Subcutaneous abdominal adipose tissue (tissue), 5 donors: ENCODE measurements around the gene RHBDL3.

Source experiments
- H3K27ac ChIP-seq: one replicate; pipeline ENCODE4 v1.7.0; 2013; ENCODE audit warnings: low read depth, mild to moderate bottlenecking, inconsistent platforms, low read length, moderate library complexity
- H3K27me3 ChIP-seq, 5 donors: one replicate each; pipeline ENCODE4 v1.7.0; 2013; ENCODE audit warnings: low read length in 5 of 5, inconsistent platforms in 1 of 5; ENCODE audit not compliant: control insufficient read depth in 5 of 5, insufficient read depth in 4 of 5
- H3K36me3 ChIP-seq, 5 donors: one replicate each; pipeline ENCODE4 v1.7.0; 2013; ENCODE audit warnings: low read length in 5 of 5; ENCODE audit not compliant: control insufficient read depth in 5 of 5, insufficient read depth in 5 of 5
- H3K4me1 ChIP-seq, 5 donors: one replicate each; pipeline ENCODE4 v1.7.0; 2013; ENCODE audit warnings: low read length in 5 of 5, mild to moderate bottlenecking in 3 of 5, moderate library complexity in 1 of 5; ENCODE audit not compliant: control insufficient read depth in 5 of 5, insufficient read depth in 5 of 5
- H3K4me3 ChIP-seq, 5 donors: one replicate each; pipeline ENCODE4 v1.7.0; 2013; ENCODE audit warnings: low read length in 5 of 5, low read depth in 1 of 5
- H3K9ac ChIP-seq, 5 donors: one replicate each; pipeline ENCODE4 v1.7.0; 2013; ENCODE audit warnings: low read length in 5 of 5, mild to moderate bottlenecking in 4 of 5, moderate library complexity in 3 of 5
- H3K9me3 ChIP-seq, 5 donors: one replicate each; pipeline ENCODE4 v1.7.0; 2013; ENCODE audit warnings: low read length in 5 of 5; ENCODE audit not compliant: control insufficient read depth in 5 of 5
- donor health status: healthy.
- donor health status: healthy.
- donor health status: healthy.
- donor health status: healthy.
- donor health status: healthy.

RHBDL3 gene

GRCh38 chr17:32299580-32300164 lies 34.0 kb downstream of the RHBDL3 start:
- H3K4me1 ChIP-seq = peaks cover 2 to 25% (median 19%) of the 10 kb centered on the region in 5 donors

GRCh38 chr17:32302037-32302436 lies 36.4 kb downstream of the RHBDL3 start:
- Histone ChIP-seq H3K9ac (no peak overlapping the region), H3K4me3 (no peak overlapping the region), H3K27ac (no peak overlapping the region), H3K36me3 (no peaks in the 10 kb centered on the region), H3K4me1 (peaks cover 2 to 25% (median 19%) of the 10 kb centered on the region in 5 donors), H3K27me3 (no peaks in the 10 kb centered on the region), H3K9me3 (no peaks in the 10 kb centered on the region)

More at GRCh38 chr17:32299580-32300164, 34.0 kb downstream of the RHBDL3 start:
- Histone ChIP-seq H3K27ac (no peak overlapping the region), H3K9me3 (no peaks in the 10 kb centered on the region), H3K9ac (no peak overlapping the region), H3K36me3 (no peaks in the 10 kb centered on the region), H3K4me3 (no peak overlapping the region), H3K27me3 (no peaks in the 10 kb centered on the region)

- Histone ChIP-seq H3K9ac (no peak overlapping the region), H3K27me3 (peaks cover 0 to 7% (median 0%) of the 10 kb centered on the region in 5 donors), H3K4me3 (no peak overlapping the region), H3K27ac (no peak overlapping the region), H3K4me1 (peaks cover 6 to 25% (median 19%) of the 10 kb centered on the region in 5 donors), H3K36me3 (peaks cover 0 to 2% (median 0%) of the 10 kb centered on the region in 5 donors), H3K9me3 (peaks cover 0 to 2% (median 0%) of the 10 kb centered on the region in 5 donors)
These were observed 37.4 kb downstream of the RHBDL3 start for GRCh38 chr17:32302860-32303649.

GRCh38 chr17:32303781-32304288 lies 38.2 kb downstream of the RHBDL3 start:
- Histone ChIP-seq H3K9me3 (peaks cover 0 to 2% (median 0%) of the 10 kb centered on the region in 5 donors), H3K36me3 (peaks cover 0 to 2% (median 0%) of the 10 kb centered on the region in 5 donors), H3K27me3 (peaks cover 0 to 8% (median 0%) of the 10 kb centered on the region in 5 donors), H3K4me1 (peaks cover 5 to 18% (median 11%) of the 10 kb centered on the region in 5 donors), H3K9ac (no peak overlapping the region), H3K4me3 (no peak overlapping the region), H3K27ac (no peak overlapping the region)

GRCh38 chr17:32305049-32305448 lies 39.4 kb downstream of the RHBDL3 start:
- H3K36me3 ChIP-seq = peaks cover 0 to 2% (median 0%) of the 10 kb centered on the region in 5 donors
- H3K9ac ChIP-seq = no peak overlapping the region
- H3K9me3 ChIP-seq = peaks cover 0 to 2% (median 0%) of the 10 kb centered on the region in 5 donors
- peaks cover 5 to 14% (median 11%) of the 10 kb centered on the region in 5 donors for H3K4me1 ChIP-seq
- no peak overlapping the region for H3K27ac ChIP-seq
- peaks cover 0 to 8% (median 0%) of the 10 kb centered on the region in 5 donors for H3K27me3 ChIP-seq
- H3K4me3 ChIP-seq = no peak overlapping the region

- peaks cover 0 to 8% (median 0%) of the 10 kb centered on the region in 5 donors for H3K27me3 ChIP-seq
- peaks cover 0 to 2% (median 0%) of the 10 kb centered on the region in 5 donors for H3K36me3 ChIP-seq
- peaks cover 0 to 2% (median 0%) of the 10 kb centered on the region in 5 donors for H3K9me3 ChIP-seq
- H3K4me1 ChIP-seq = peaks cover 5 to 20% (median 17%) of the 10 kb centered on the region in 5 donors
- H3K4me3 ChIP-seq = no peak overlapping the region
- H3K27ac ChIP-seq = no peak overlapping the region
- peak overlapping the region in 1 of 5 donors; percentile 100 for H3K9ac ChIP-seq
These were observed 42.0 kb downstream of the RHBDL3 start for GRCh38 chr17:32307658-32308057.

GRCh38 chr17:32311028-32311536 lies 45.5 kb downstream of the RHBDL3 start:
- Histone ChIP-seq H3K36me3 (peaks cover 0 to 2% (median 0%) of the 10 kb centered on the region in 5 donors), H3K4me1 (peaks cover 5 to 8% (median 7%) of the 10 kb centered on the region in 5 donors), H3K9ac (no peak overlapping the region), H3K4me3 (peak overlapping the region in 4 of 5 donors; percentile 18 to 40 (median 24)), H3K9me3 (peaks cover 0 to 2% (median 0%) of the 10 kb centered on the region in 5 donors), H3K27me3 (peaks cover 0 to 11% (median 0%) of the 10 kb centered on the region in 5 donors), H3K27ac (no peak overlapping the region)

- Histone ChIP-seq H3K9me3 (no peaks in the 10 kb centered on the region), H3K9ac (no peak overlapping the region), H3K4me1 (peaks cover 0 to 8% (median 7%) of the 10 kb centered on the region in 5 donors), H3K4me3 (no peak overlapping the region), H3K36me3 (no peaks in the 10 kb centered on the region), H3K27me3 (peaks cover 0 to 3% (median 0%) of the 10 kb centered on the region in 5 donors), H3K27ac (no peak overlapping the region)
These were observed 49.0 kb downstream of the RHBDL3 start for GRCh38 chr17:32314636-32315035.

GRCh38 chr17:32315171-32315570 lies 49.5 kb downstream of the RHBDL3 start:
- no peak overlapping the region for H3K9ac ChIP-seq
- peaks cover 0 to 8% (median 7%) of the 10 kb centered on the region in 5 donors for H3K4me1 ChIP-seq
- no peak overlapping the region for H3K27ac ChIP-seq
- H3K36me3 ChIP-seq = no peaks in the 10 kb centered on the region
- H3K27me3 ChIP-seq = peaks cover 0 to 3% (median 0%) of the 10 kb centered on the region in 5 donors
- H3K9me3 ChIP-seq = no peaks in the 10 kb centered on the region
- H3K4me3 ChIP-seq = no peak overlapping the region
